Large intestine (tissue), 3 donors: Measurements from ENCODE around the gene SAMD3. TPM values are rescaled to one million over a fixed set of nuclear protein-coding genes. Genes with fewer than 3 reads are reported as not detected.
A peak's percentile ranks its signal among the peaks of the same experiment; 100 is the strongest.

Source experiments
- DNase-seq, 2 donors: peaks; one replicate each; pipeline versions ENCODE4 v3.0.0 to v3.0.0-alpha.2; 2013
- H3K27ac ChIP-seq: one replicate; pipeline ENCODE4 v1.5.1; 2013; ENCODE audit warnings: low read length
- H3K27me3 ChIP-seq: 2 replicates; pipeline ENCODE4 v1.6.1; 2013; ENCODE audit warnings: low read length; ENCODE audit not compliant: control insufficient read depth, insufficient read depth
- H3K36me3 ChIP-seq: 2 replicates; pipeline ENCODE4 v1.6.1; 2013; ENCODE audit warnings: low read length; ENCODE audit not compliant: control insufficient read depth, insufficient read depth
- H3K4me1 ChIP-seq: one replicate; pipeline ENCODE4 v1.6.1; 2013; ENCODE audit warnings: low read length; ENCODE audit not compliant: control insufficient read depth, insufficient read depth
- H3K4me3 ChIP-seq: one replicate; pipeline ENCODE4 v1.5.1; 2013; ENCODE audit warnings: low read length
- H3K9me3 ChIP-seq: one replicate; pipeline ENCODE4 v1.6.1; 2013; ENCODE audit warnings: mild to moderate bottlenecking, low read depth, low read length, moderate library complexity; ENCODE audit not compliant: control insufficient read depth
- WGBS: methylation state at CpG from one replicate; pipeline ENCODE4 v1.1.5; 2013; ENCODE audit warnings: low lambda C conversion rate; ENCODE audit not compliant: insufficient coverage; 5-methylcytosine and 5-hydroxymethylcytosine counted together
- polyA plus RNA-seq: library from polyadenylated mRNA; unstranded; fragments of 120-200 nt; gene quantifications from one replicate; pipeline ENCODE4 v1.2.1, GENCODE V29; 2013

SAMD3 gene
- polyA plus RNA-seq, 1 donor: 3.6 TPM

- no peaks in the 10 kb centered on the region for H3K9me3 ChIP-seq
- WGBS: no CpG with 5 or more reads among the region's 7 CpGs
Measured at GRCh38 chr6:130138116-130138908, 84.4 kb downstream of the SAMD3 start.

GRCh38 chr6:130136798-130137197 is 86.0 kb downstream of the SAMD3 start:
- Histone ChIP-seq H3K27ac (no peak overlapping the region), H3K9me3 (no peaks in the 10 kb centered on the region), H3K27me3 (no peaks in the 10 kb centered on the region), H3K4me1 (no peaks in the 10 kb centered on the region), H3K4me3 (no peak overlapping the region), H3K36me3 (peaks cover 7% of the 10 kb centered on the region)
- no peak for DNase-seq
- WGBS: 80% methylated on average over 1 of the region's 2 CpGs

More at GRCh38 chr6:130138116-130138908, 84.4 kb downstream of the SAMD3 start:
- Histone ChIP-seq H3K4me1 (no peaks in the 10 kb centered on the region), H3K36me3 (peaks cover 10% of the 10 kb centered on the region), H3K27ac (no peak overlapping the region), H3K27me3 (no peaks in the 10 kb centered on the region), H3K4me3 (no peak overlapping the region)
- DNase-seq: no peak

- H3K27ac ChIP-seq: no peak overlapping the region
- no peak for DNase-seq
- 75% methylated on average over 1 of the region's 2 CpGs for WGBS
- H3K36me3 ChIP-seq: peaks cover 7% of the 10 kb centered on the region
- no peaks in the 10 kb centered on the region for H3K9me3 ChIP-seq
- no peaks in the 10 kb centered on the region for H3K4me1 ChIP-seq
- H3K4me3 ChIP-seq: no peak overlapping the region
- no peaks in the 10 kb centered on the region for H3K27me3 ChIP-seq
Measured at GRCh38 chr6:130134582-130134981, 88.2 kb downstream of the SAMD3 start.

- no peak overlapping the region for H3K27ac ChIP-seq
- peak; percentile 12 to 22 for DNase-seq
- H3K4me1 ChIP-seq: no peaks in the 10 kb centered on the region
- no CpG with 5 or more reads among the region's 6 CpGs for WGBS
- H3K36me3 ChIP-seq: peaks cover 7% of the 10 kb centered on the region
- no peaks in the 10 kb centered on the region for H3K27me3 ChIP-seq
- no peak overlapping the region for H3K4me3 ChIP-seq
- H3K9me3 ChIP-seq: no peaks in the 10 kb centered on the region
Measured at GRCh38 chr6:130132286-130132701, 90.5 kb downstream of the SAMD3 start.

GRCh38 chr6:130129762-130130246 is 92.9 kb downstream of the SAMD3 start:
- Histone ChIP-seq H3K4me3 (no peak overlapping the region), H3K36me3 (no peaks in the 10 kb centered on the region), H3K27ac (no peak overlapping the region), H3K27me3 (no peaks in the 10 kb centered on the region), H3K4me1 (no peaks in the 10 kb centered on the region), H3K9me3 (no peaks in the 10 kb centered on the region)
- WGBS: 100% methylated on average over 2 of the region's 6 CpGs
- no peak for DNase-seq

GRCh38 chr6:130128326-130128725 is 94.4 kb downstream of the SAMD3 start:
- Histone ChIP-seq H3K9me3 (no peaks in the 10 kb centered on the region), H3K4me3 (no peak overlapping the region), H3K27ac (no peak overlapping the region), H3K27me3 (no peaks in the 10 kb centered on the region), H3K4me1 (no peaks in the 10 kb centered on the region), H3K36me3 (no peaks in the 10 kb centered on the region)
- WGBS: no CpG with 5 or more reads among the region's 5 CpGs
- no peak for DNase-seq

- DNase-seq: no peak
- Histone ChIP-seq H3K27me3 (no peaks in the 10 kb centered on the region), H3K27ac (no peak overlapping the region), H3K9me3 (no peaks in the 10 kb centered on the region), H3K4me1 (no peaks in the 10 kb centered on the region), H3K36me3 (no peaks in the 10 kb centered on the region), H3K4me3 (no peak overlapping the region)
- 71% methylated on average over 1 of the region's 2 CpGs for WGBS
Measured at GRCh38 chr6:130127195-130127594, 95.6 kb downstream of the SAMD3 start.

- DNase-seq: no peak
- H3K27ac ChIP-seq: no peak overlapping the region
- no peaks in the 10 kb centered on the region for H3K9me3 ChIP-seq
- H3K4me1 ChIP-seq: no peaks in the 10 kb centered on the region
- no peaks in the 10 kb centered on the region for H3K27me3 ChIP-seq
- no CpG with 5 or more reads among the region's 2 CpGs for WGBS
- peaks cover 4% of the 10 kb centered on the region for H3K36me3 ChIP-seq
- H3K4me3 ChIP-seq: no peak overlapping the region
Measured at GRCh38 chr6:130122243-130122642, 100.5 kb downstream of the SAMD3 start.

GRCh38 chr6:130120731-130121130 is 102.0 kb downstream of the SAMD3 start:
- Histone ChIP-seq H3K4me1 (no peaks in the 10 kb centered on the region), H3K4me3 (no peak overlapping the region), H3K36me3 (peaks cover 4% of the 10 kb centered on the region), H3K9me3 (no peaks in the 10 kb centered on the region), H3K27ac (no peak overlapping the region), H3K27me3 (no peaks in the 10 kb centered on the region)
- DNase-seq: no peak

GRCh38 chr6:130119211-130119610 is 103.5 kb downstream of the SAMD3 start:
- no peaks in the 10 kb centered on the region for H3K9me3 ChIP-seq

GRCh38 chr6:130118236-130118635 is 104.5 kb downstream of the SAMD3 start:
- H3K4me1 ChIP-seq: no peaks in the 10 kb centered on the region
- H3K9me3 ChIP-seq: no peaks in the 10 kb centered on the region
- WGBS: 100% methylated on average over 4 of the region's 6 CpGs
- H3K27me3 ChIP-seq: no peaks in the 10 kb centered on the region
- no peak overlapping the region for H3K4me3 ChIP-seq
- DNase-seq: no peak
- H3K27ac ChIP-seq: no peak overlapping the region
- peaks cover 4% of the 10 kb centered on the region for H3K36me3 ChIP-seq

More at GRCh38 chr6:130119211-130119610, 103.5 kb downstream of the SAMD3 start:
- no peak overlapping the region for H3K27ac ChIP-seq
- H3K36me3 ChIP-seq: peaks cover 4% of the 10 kb centered on the region
- no peaks in the 10 kb centered on the region for H3K27me3 ChIP-seq
- 100% methylated on average over 1 of the region's 1 CpG for WGBS
- no peaks in the 10 kb centered on the region for H3K4me1 ChIP-seq
- no peak for DNase-seq
- no peak overlapping the region for H3K4me3 ChIP-seq
